HUES6 (cell line): Measurements from ENCODE around the gene CBX2.
A peak's percentile ranks its signal among the peaks of the same experiment; 100 is the strongest.

Experiments
- H3K27ac ChIP-seq: 2 replicates; pipeline ENCODE4 v1.7.0; 2013; ENCODE audit warnings: low read depth, mild to moderate bottlenecking, low read length, inconsistent platforms
- H3K27me3 ChIP-seq: 2 replicates; pipeline ENCODE4 v1.6.1; 2013; ENCODE audit warnings: low read length; ENCODE audit not compliant: control insufficient read depth, insufficient read depth
- H3K36me3 ChIP-seq: 2 replicates; pipeline ENCODE4 v1.6.1; 2013; ENCODE audit warnings: low read length; ENCODE audit not compliant: control insufficient read depth, insufficient read depth
- H3K4me1 ChIP-seq: 2 replicates; pipeline ENCODE4 v1.6.1; 2013; ENCODE audit warnings: low read length; ENCODE audit not compliant: control insufficient read depth, insufficient read depth
- H3K4me3 ChIP-seq: 2 replicates; pipeline ENCODE4 v1.5.1; 2013; ENCODE audit warnings: low read depth, low read length
- H3K9ac ChIP-seq: one replicate; pipeline ENCODE4 v1.6.1; 2013; ENCODE audit warnings: mild to moderate bottlenecking, low read length
- H3K9me3 ChIP-seq: 2 replicates; pipeline ENCODE4 v1.6.1; 2013; ENCODE audit warnings: low read depth, low read length; ENCODE audit not compliant: control insufficient read depth, insufficient read depth

The CBX2 gene

DNA sequence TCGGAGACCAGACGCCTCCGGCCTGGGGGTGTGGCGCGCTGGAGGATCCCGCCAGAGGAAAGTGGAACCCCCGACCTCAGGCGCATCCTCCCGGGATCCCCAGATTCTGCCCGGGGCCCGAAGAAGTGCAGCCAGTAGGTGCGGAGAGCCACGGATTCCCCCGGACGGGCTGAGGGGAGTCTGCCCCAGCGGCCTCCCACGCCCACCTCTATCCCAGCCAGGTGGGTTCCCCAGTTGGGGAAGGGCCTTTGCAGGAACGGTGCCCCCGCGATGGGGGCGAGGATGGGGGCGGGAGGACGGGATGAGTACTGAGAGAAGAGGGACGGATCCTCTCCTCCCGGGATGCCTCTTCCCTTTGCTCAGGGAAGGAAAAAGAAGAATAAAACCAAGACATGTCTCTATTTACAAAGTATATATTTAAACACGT is 13.8 kb downstream of the CBX2 start:
- Histone ChIP-seq H3K9me3 (no peaks in the 10 kb centered on the region), H3K4me1 (peaks cover 55% of the 10 kb centered on the region), H3K27me3 (peaks cover 100% of the 10 kb centered on the region), H3K9ac (no peak overlapping the region), H3K4me3 (no peak overlapping the region), H3K27ac (no peak overlapping the region), H3K36me3 (no peaks in the 10 kb centered on the region)

DNA sequence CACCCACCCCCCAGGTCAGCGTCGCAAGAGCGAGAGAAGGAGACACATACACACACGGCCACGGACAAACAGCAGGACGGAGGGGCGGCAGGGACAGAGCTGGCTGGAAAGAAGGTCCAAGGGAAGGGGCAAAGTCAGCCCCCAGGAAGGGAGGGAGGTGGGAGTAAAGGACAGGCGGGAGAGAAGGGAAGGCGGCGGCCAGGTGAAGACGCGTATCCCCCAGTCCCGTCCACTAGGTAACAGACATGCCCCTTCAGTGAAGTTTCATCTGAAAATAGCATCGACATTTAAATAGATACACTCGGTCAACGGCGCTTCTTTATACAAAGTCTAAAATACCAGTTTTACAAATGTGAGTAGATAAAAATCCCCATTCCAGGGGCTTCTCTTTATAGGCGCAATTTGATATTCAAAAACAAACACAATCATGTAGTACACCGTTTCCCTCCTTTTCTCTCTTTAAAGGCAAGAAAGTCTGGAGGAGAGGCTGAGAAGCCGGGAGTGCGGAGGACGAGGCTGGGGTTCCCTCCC is 14.5 kb downstream of the CBX2 start:
- H3K4me1 ChIP-seq: peaks cover 51% of the 10 kb centered on the region
- H3K27ac ChIP-seq: no peak overlapping the region
- peaks cover 94% of the 10 kb centered on the region for H3K27me3 ChIP-seq

DNA sequence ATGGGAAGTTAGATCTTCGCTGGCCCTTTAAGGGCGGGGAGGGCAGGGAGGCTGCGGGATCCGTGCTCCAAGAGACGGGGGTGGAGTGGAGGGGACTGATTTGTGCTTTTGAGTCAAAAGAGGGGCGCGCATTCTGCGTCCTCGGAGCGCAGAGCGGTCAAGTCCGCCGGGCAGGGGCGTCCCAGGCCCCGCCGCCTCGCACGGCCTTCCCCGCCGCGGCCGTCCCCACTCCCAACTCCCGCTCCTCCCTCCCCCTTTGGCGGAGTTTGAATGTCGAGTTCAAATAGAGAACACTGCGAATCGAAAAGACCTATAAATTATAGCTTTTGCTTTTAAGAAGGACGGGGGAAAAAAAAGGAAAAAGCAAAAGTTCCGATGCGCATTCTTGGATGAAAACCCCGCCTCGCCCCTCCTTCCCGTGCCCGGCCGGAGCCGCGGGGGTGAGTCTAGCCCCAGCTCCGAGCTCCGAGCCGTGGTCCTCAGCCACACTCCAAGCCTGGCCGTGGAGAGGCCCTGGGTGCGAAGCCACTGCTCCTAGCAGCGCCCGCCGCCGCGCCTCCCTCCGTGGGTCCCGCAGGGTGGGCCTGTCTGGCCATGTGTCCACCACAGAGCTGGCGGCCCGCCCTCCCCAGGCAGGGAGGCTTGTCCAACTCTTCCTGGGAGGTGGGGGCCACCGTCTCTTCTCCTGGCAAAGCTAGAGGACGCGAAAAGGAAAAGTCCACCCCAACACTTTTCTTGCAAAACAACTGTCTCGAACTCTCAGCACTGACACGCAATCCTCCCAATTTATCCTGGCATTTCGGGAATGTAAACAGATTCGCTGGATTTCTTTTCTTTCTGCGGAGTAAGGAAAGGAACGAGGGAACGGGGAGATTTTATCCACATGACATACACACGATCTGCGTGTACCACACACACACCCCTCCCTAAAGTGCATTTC is 15.3 kb downstream of the CBX2 start:
- Histone ChIP-seq H3K4me1 (peaks cover 53% of the 10 kb centered on the region), H3K4me3 (peak overlapping the region; percentile 47), H3K9ac (no peak overlapping the region), H3K27ac (no peak overlapping the region), H3K27me3 (peaks cover 92% of the 10 kb centered on the region), H3K9me3 (no peaks in the 10 kb centered on the region), H3K36me3 (no peaks in the 10 kb centered on the region)

More for the DNA sequence above, 14.5 kb downstream of the CBX2 start:
- H3K4me3 ChIP-seq: no peak overlapping the region
- H3K9ac ChIP-seq: no peak overlapping the region
- H3K9me3 ChIP-seq: no peaks in the 10 kb centered on the region
- H3K36me3 ChIP-seq: no peaks in the 10 kb centered on the region

DNA sequence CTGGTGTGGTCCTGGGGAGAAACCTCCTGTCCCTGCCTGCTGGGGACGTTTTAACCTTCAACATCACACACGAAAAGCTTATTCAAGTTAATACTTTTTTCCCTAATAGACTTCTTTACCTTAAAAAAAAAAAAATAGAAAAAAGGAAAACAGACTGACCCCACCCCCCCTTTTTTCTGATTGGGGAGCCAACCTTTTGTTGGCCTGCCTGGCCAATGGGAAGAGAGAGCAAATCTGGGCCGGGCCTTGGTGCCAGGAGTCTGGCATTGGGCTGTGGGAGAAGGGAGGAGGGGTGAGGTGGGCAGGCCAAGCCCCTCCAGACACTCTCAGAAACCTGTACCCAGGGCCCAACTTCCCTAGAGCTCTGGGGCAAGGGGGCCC is 16.0 kb downstream of the CBX2 start:
- Histone ChIP-seq H3K9me3 (no peaks in the 10 kb centered on the region), H3K27ac (no peak overlapping the region), H3K4me3 (peak overlapping the region; percentile 47), H3K9ac (no peak overlapping the region), H3K36me3 (no peaks in the 10 kb centered on the region), H3K27me3 (peaks cover 92% of the 10 kb centered on the region), H3K4me1 (peaks cover 53% of the 10 kb centered on the region)

DNA sequence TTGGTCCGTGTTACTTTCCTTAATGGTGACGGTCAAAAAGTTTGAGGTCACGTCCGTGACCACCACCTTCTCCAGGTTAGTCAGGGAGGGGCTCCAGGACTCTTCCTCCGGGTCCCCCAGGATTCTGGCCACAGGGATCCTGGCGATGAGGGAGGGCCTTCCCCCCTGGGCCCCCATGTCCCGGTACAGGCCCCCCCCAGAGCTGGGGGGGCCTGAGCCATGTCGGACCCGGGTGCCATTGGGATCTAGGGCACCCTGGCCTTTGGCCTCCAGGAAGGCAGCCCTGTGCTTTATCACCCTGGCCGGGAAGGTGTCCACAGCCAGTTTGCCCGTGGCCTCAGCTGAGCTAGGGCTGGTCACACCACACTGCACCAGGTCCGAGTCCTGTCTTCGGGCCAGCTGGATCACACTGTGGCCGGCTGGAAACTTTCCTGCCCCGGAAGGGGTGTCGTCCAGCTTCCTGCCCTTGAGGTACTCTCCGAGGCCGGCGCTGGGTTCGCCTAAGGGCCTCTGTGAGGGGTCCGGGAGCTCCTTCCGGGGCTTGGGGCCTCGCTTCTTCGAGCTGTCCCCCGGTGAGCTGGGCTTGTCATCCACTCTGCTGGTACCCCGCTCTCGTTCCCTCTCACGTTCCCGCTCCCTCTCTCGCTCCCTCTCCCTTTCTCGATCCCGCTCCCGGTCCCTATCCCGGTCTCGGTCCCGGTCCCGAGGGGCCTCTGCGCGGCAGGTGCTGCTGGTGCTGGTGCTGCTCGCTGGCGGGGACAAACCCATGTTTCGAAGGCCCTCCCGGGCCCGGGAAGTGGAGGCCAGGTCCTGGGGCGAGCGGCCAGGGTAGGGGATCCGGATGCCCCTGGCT is 16.9 kb downstream of the CBX2 start:
- H3K4me3 ChIP-seq: peak overlapping the region; percentile 43
- no peak overlapping the region for H3K9ac ChIP-seq
- H3K4me1 ChIP-seq: peaks cover 54% of the 10 kb centered on the region

DNA sequence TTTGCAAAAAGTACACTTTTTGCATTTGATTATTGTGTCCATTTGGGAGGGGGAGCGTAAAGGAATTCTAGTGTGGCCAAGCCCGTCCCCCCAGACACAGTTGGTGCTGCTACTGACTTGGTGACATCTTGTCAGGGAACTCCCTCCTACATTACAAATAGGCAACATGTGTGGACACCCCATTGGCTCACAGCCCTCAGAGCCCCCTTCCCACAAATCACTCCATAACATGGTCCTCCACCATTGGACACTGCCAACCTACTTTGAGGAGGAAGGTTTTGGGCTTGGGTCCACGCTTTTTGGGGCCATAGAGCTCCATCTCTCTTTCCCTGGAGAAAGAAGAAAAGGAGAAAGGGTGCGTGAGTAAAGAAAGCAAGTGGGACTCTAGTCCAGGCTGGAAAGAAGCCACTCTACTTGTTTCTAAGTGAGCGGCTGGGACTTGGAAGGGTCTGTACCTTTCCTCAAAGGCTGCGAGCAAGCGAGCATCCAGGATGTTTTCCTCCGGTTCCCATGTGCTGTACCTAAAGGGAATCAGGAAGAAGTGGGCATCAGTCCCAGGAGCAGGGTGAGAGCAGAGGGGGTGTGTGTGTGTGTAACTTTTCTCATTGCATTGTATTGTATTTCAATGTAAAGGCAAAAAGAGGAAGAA is 18.0 kb downstream of the CBX2 start:
- H3K4me1 ChIP-seq: peaks cover 51% of the 10 kb centered on the region

More for the DNA sequence above, 16.9 kb downstream of the CBX2 start:
- Histone ChIP-seq H3K27me3 (peaks cover 92% of the 10 kb centered on the region), H3K9me3 (no peaks in the 10 kb centered on the region), H3K36me3 (no peaks in the 10 kb centered on the region), H3K27ac (no peak overlapping the region)

DNA sequence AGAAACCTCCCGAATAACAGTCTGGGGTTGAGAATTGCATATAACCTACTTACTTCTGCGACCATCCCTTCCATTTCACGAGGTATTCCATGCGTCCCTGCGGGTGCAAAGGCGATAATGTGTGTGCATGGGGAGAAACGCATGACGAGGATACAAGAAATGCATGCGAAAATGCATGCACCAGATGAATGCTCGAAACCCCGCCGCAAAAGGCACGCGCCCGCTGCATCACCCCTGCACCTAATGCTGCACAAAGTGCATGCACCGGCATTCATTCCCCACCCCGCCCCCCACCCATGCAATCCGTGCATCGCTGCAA is 18.5 kb downstream of the CBX2 start:
- no peak overlapping the region for H3K27ac ChIP-seq
- H3K4me1 ChIP-seq: peaks cover 53% of the 10 kb centered on the region
- peak overlapping the region; percentile 85 for H3K4me3 ChIP-seq
- no peaks in the 10 kb centered on the region for H3K9me3 ChIP-seq
- H3K27me3 ChIP-seq: peaks cover 92% of the 10 kb centered on the region
- no peaks in the 10 kb centered on the region for H3K36me3 ChIP-seq
- H3K9ac ChIP-seq: no peak overlapping the region

More for the DNA sequence above, 18.0 kb downstream of the CBX2 start:
- Histone ChIP-seq H3K27me3 (peaks cover 92% of the 10 kb centered on the region), H3K4me3 (peak overlapping the region; percentile 85), H3K36me3 (no peaks in the 10 kb centered on the region), H3K9me3 (no peaks in the 10 kb centered on the region), H3K9ac (no peak overlapping the region), H3K27ac (no peak overlapping the region)

DNA sequence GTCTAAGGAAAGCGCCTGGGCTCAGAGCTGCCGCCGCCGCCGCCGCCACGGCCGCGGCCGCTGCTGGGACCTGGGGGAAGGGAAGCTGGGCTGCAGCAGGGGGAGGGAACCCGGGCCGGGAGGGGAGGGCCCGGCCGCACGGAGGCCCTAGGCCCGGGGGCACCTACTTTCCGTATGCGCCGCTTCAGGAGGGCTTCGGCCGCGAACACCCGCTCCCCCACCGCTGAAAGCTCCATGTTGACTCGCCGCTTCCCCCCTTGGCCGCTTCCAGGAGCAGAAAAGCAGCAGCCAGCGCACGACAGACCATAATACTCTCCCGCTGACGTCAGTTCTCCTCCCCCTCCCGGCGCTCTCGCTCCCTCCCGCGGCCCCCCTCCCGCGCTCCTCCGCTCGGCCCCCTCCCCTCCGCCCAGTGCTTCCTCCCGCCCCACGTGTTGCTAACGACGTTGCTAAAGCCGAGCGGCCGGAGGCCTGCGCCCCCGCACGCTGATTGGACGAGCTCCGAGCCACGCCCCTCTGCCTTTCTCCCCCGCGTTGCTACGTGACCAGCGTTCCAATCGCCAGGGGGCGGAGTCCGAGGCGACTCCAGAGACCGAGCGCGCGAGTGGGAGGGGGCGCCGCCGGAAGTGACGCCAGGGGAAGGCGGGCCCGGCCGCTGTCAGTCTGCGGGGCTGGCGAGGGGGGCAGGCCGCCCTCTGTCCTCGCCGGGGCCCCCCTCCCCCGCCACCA is 19.0 kb downstream of the CBX2 start, which contains the start of gene CBX8:
TSS of gene CBX8 (minus strand) at position 315 of the 729 bp plus-strand sequence. CDS start at position 236, 79 bp downstream.
- Histone ChIP-seq H3K4me1 (peaks cover 57% of the 10 kb centered on the region), H3K36me3 (no peaks in the 10 kb centered on the region), H3K4me3 (peak within 1 kb of the TSS; percentile 85), H3K9me3 (no peaks in the 10 kb centered on the region), H3K27me3 (peaks cover 92% of the 10 kb centered on the region), H3K9ac (peak within 1 kb of the TSS; percentile 82), H3K27ac (no peak within 1 kb of the TSS)

DNA sequence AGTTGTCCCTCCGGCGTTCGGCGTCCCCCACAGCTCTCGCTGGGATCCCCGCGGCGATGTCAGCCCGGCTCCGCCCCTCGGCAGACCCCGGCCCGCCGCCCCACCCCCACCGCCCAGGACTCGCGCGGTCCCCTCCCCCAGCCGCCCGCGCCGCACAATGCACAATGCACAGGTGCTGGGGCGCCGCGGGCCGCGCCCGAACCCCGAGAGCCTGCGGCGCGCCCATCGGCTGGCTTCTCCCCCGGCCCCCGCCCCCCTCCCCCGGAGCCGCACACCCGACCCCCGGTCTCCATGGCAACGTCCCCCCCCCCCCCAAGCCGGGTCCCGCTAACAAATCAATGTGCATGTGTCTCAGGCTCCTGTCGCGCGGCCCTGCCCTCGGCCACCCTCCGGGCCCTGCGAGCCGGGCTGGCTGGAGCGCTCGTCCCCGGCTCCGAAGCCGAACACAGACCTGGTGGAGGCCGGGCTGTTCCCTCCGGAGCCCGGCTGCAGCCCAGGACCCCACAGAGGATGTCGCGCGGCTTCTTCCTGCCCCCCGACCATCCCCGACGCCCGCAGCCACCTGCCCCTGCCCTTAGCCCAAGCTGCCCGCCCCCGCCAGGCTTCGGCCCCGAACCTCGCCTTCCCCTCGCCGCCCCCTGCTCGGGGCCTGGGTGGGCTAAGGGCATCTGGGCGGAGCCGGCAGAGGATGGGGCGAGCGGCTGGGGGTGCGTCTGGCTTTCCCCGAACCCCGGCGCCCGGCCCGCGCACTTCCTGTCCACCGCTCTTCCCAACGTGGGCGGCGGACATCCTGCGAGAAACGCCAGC is 19.7 kb downstream of the CBX2 start:
- Histone ChIP-seq H3K27ac (no peak overlapping the region), H3K9me3 (no peaks in the 10 kb centered on the region), H3K4me1 (peaks cover 54% of the 10 kb centered on the region), H3K4me3 (peak overlapping the region; percentile 51), H3K36me3 (no peaks in the 10 kb centered on the region), H3K27me3 (peaks cover 92% of the 10 kb centered on the region), H3K9ac (no peak overlapping the region)
